Liver (tissue), 9 donors: ENCODE measurements around the gene ITGAE. TPM values are rescaled to one million over a fixed set of nuclear protein-coding genes. Genes with fewer than 3 reads are reported as not detected.

Experiments used
- DNase-seq: peaks from one replicate; pipeline ENCODE4 v3.0.0-alpha.2; 2017; ENCODE audit warnings: low spot score
- H3K27ac ChIP-seq, 2 donors: one replicate each; pipeline ENCODE4 v1.7.0; 2013; ENCODE audit warnings: inconsistent platforms in 2 of 2, low read length in 2 of 2, control low read depth in 1 of 2, low read depth in 1 of 2, mild to moderate bottlenecking in 1 of 2
- H3K27me3 ChIP-seq, 4 donors: one replicate each; pipeline versions ENCODE4 v1.6.1 to v1.7.0; 2013; ENCODE audit warnings: low read length in 3 of 4, inconsistent platforms in 1 of 4, mild to moderate bottlenecking in 1 of 4, moderate library complexity in 1 of 4; ENCODE audit not compliant: control insufficient read depth in 4 of 4, insufficient read depth in 4 of 4
- H3K36me3 ChIP-seq, 4 donors: one replicate each; pipeline versions ENCODE4 v1.6.1 to v1.7.0; 2013; ENCODE audit warnings: low read length in 3 of 4, mild to moderate bottlenecking in 3 of 4, low read depth in 1 of 4, moderate library complexity in 1 of 4; ENCODE audit not compliant: control insufficient read depth in 4 of 4, insufficient read depth in 3 of 4
- H3K4me1 ChIP-seq, 4 donors: one replicate each; pipeline versions ENCODE4 v1.6.1 to v1.7.0; 2013; ENCODE audit warnings: low read length in 3 of 4, mild to moderate bottlenecking in 3 of 4, moderate library complexity in 1 of 4; ENCODE audit not compliant: control insufficient read depth in 4 of 4, insufficient read depth in 4 of 4
- H3K4me3 ChIP-seq, 3 donors: one replicate each; pipeline versions ENCODE4 v1.6.1 to v1.7.0; 2013; ENCODE audit warnings: low read length in 3 of 3, control low read depth in 1 of 3, low read depth in 1 of 3, mild to moderate bottlenecking in 1 of 3
- H3K9ac ChIP-seq, 2 donors: one replicate each; pipeline ENCODE4 v1.7.0; 2013; ENCODE audit warnings: low read length in 2 of 2, mild to moderate bottlenecking in 2 of 2, moderate library complexity in 2 of 2, control low read depth in 1 of 2, low read depth in 1 of 2
- H3K9me3 ChIP-seq, 4 donors: one replicate each; pipeline versions ENCODE4 v1.6.1 to v1.7.0; 2013; ENCODE audit warnings: low read length in 3 of 4; ENCODE audit not compliant: control insufficient read depth in 4 of 4
- EGR1 ChIP-seq, 2 donors: IDR thresholded peaks; 2 replicates each; pipeline ENCODE4 v1.6.1; 2016 to 2018; ENCODE audit warnings: antibody characterized with exemption in 2 of 2, low read depth in 2 of 2
- FOXA1 ChIP-seq: IDR thresholded peaks from 2 replicates; pipeline ENCODE4 v1.6.1; 2016; ENCODE audit warnings: antibody characterized with exemption
- FOXA2 ChIP-seq: IDR thresholded peaks from 2 replicates; pipeline ENCODE4 v1.6.1; 2016; ENCODE audit warnings: antibody characterized with exemption
- GABPA ChIP-seq, 2 donors: IDR thresholded peaks in 1 of 2; conservative IDR thresholded peaks in 1 of 2; 2 replicates each; pipeline ENCODE4 v1.6.1; 2016; ENCODE audit warnings: antibody characterized with exemption in 2 of 2, mild to moderate bottlenecking in 1 of 2, moderate library complexity in 1 of 2
- HNF4A ChIP-seq, 2 donors: conservative IDR thresholded peaks; 2 replicates each; pipeline ENCODE4 v1.6.1; 2016; ENCODE audit warnings: antibody characterized with exemption in 2 of 2, mild to moderate bottlenecking in 2 of 2
- HNF4G ChIP-seq: IDR thresholded peaks from 2 replicates; pipeline ENCODE4 v1.6.1; 2016; ENCODE audit warnings: antibody characterized with exemption
- JUND ChIP-seq, 2 donors: IDR thresholded peaks; 2 replicates each; pipeline ENCODE4 v1.6.1; 2016; ENCODE audit warnings: antibody characterized with exemption in 2 of 2
- NR2F2 ChIP-seq: IDR thresholded peaks from 2 replicates; pipeline ENCODE4 v1.6.1; 2016; ENCODE audit warnings: antibody characterized with exemption
- RAD21 ChIP-seq, 2 donors: IDR thresholded peaks; 2 replicates each; pipeline ENCODE4 v1.6.1; 2016; ENCODE audit warnings: antibody characterized with exemption in 2 of 2, mild to moderate bottlenecking in 2 of 2
- RXRA ChIP-seq, 2 donors: IDR thresholded peaks; 2 replicates each; pipeline ENCODE4 v1.6.1; 2017 to 2018; ENCODE audit warnings: antibody characterized with exemption in 2 of 2, mild to moderate bottlenecking in 1 of 2
- SP1 ChIP-seq: IDR thresholded peaks from 2 replicates; pipeline ENCODE4 v1.6.1; 2018; ENCODE audit warnings: antibody characterized with exemption, mild to moderate bottlenecking
- TAF1 ChIP-seq: conservative IDR thresholded peaks from 2 replicates; pipeline ENCODE4 v1.6.1; 2016; ENCODE audit warnings: antibody characterized with exemption, mild to moderate bottlenecking
- YY1 ChIP-seq: IDR thresholded peaks from 2 replicates; pipeline ENCODE4 v1.6.1; 2016; ENCODE audit warnings: antibody characterized with exemption, mild to moderate bottlenecking
- WGBS: extraction: QIAGEN DNeasy Blood & Tissue Kit; methylation state at CpG from one replicate; pipeline ENCODE4 v1.1.7; 2013; 5-methylcytosine and 5-hydroxymethylcytosine counted together
- polyA plus RNA-seq, 2 donors: library from polyadenylated mRNA; stranded (reverse) in 1 of 2; unstranded in 1 of 2; fragments of 200-250 nt in 1 of 2; fragments of >200 nt in 1 of 2; fragmentation: Nextera tagmentation in 1 of 2; extraction: Ambion mirVana in 1 of 2; gene quantifications; one replicate each; pipeline versions ENCODE4 v1.2.1 to v1.2.3, GENCODE V29; 2013 to 2015
- total RNA-seq, 2 donors: library from RNA; depleted of rRNA; stranded (reverse); fragments of >200 nt; gene quantifications; one replicate each; pipeline ENCODE4 v1.2.3, GENCODE V29; 2014
- TF ChIP-seq, protein P1 (sequence below): IDR thresholded peaks from 2 replicates; pipeline ENCODE4 v1.6.1; 2016; ENCODE audit warnings: antibody characterized with exemption, mild to moderate bottlenecking
- TF ChIP-seq, protein P2 (sequence below): IDR thresholded peaks from 2 replicates; pipeline ENCODE4 v1.6.1; 2016; ENCODE audit warnings: antibody characterized with exemption
- TF ChIP-seq, protein P3 (sequence below): IDR thresholded peaks from 2 replicates; pipeline ENCODE4 v1.6.1; 2016; ENCODE audit warnings: antibody characterized with exemption
- TF ChIP-seq, protein P4 (sequence below): IDR thresholded peaks from 2 replicates; pipeline ENCODE4 v1.6.1; 2016; ENCODE audit warnings: antibody characterized with exemption
- TF ChIP-seq, protein P5 (sequence below): fragments of 150-350 bp; IDR thresholded peaks from 2 replicates; pipeline ENCODE4 v1.5.1; 2017; ENCODE audit warnings: improper control_type of control experiment, low read depth, low read length; ENCODE audit not compliant: missing input control
- donor health status: healthy.
- donor health status: healthy.
- donor health status: healthy.
- donor health status: healthy.
- donor health status: healthy.

ITGAE gene
- total and polyA plus RNA-seq, 4 donors: 6.5 to 17.7 (median 12.1) TPM

DNA sequence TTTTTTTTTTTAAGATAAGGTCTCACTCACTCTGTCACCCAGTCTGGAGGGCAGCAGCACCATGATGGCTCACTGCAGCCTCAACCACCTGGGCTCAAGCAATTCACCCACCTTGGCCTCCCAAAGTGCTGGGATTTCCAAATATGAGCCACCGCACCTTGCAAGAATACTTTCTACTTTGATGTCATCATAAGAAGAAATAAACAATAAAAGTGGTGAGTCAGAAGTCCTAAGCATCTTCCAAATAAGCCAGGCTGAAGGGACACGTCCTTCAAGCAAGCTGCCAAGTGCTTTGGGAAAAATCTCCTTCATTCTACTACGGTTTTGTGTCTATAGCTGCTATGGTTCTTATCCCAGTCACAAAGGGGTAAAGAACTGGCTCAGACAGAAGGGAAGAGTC lies 57.0 kb downstream of the ITGAE start:
- H3K4me1 ChIP-seq: no peaks in the 10 kb centered on the region
- WGBS: 75% methylated on average over 3 of the region's 3 CpGs
- H3K9me3 ChIP-seq: no peaks in the 10 kb centered on the region
- TF ChIP-seq FOXA2 (no peak), RXRA (IDR thresholded peaks at IDR 0.05) (no peak), RAD21 (IDR thresholded peaks at IDR 0.05) (no peak), HNF4A (conservative IDR thresholded peaks at IDR 0.05) (no peak), NR2F2 (no peak), FOXA1 (no peak), SP1 (no peak), EGR1 (IDR thresholded peaks at IDR 0.05; ENCODE audit: low read depth in 2 of 2) (no peak), GABPA (IDR thresholded peaks at IDR 0.05 in 1 of 2, conservative IDR thresholded peaks at IDR 0.05 in 1 of 2) (no peak), YY1 (no peak), JUND (IDR thresholded peaks at IDR 0.05) (no peak), HNF4G (no peak), TAF1 (no peak)
- TF ChIP-seq, protein P1, sequence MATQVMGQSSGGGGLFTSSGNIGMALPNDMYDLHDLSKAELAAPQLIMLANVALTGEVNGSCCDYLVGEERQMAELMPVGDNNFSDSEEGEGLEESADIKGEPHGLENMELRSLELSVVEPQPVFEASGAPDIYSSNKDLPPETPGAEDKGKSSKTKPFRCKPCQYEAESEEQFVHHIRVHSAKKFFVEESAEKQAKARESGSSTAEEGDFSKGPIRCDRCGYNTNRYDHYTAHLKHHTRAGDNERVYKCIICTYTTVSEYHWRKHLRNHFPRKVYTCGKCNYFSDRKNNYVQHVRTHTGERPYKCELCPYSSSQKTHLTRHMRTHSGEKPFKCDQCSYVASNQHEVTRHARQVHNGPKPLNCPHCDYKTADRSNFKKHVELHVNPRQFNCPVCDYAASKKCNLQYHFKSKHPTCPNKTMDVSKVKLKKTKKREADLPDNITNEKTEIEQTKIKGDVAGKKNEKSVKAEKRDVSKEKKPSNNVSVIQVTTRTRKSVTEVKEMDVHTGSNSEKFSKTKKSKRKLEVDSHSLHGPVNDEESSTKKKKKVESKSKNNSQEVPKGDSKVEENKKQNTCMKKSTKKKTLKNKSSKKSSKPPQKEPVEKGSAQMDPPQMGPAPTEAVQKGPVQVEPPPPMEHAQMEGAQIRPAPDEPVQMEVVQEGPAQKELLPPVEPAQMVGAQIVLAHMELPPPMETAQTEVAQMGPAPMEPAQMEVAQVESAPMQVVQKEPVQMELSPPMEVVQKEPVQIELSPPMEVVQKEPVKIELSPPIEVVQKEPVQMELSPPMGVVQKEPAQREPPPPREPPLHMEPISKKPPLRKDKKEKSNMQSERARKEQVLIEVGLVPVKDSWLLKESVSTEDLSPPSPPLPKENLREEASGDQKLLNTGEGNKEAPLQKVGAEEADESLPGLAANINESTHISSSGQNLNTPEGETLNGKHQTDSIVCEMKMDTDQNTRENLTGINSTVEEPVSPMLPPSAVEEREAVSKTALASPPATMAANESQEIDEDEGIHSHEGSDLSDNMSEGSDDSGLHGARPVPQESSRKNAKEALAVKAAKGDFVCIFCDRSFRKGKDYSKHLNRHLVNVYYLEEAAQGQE: no peak
- TF ChIP-seq, protein P2, sequence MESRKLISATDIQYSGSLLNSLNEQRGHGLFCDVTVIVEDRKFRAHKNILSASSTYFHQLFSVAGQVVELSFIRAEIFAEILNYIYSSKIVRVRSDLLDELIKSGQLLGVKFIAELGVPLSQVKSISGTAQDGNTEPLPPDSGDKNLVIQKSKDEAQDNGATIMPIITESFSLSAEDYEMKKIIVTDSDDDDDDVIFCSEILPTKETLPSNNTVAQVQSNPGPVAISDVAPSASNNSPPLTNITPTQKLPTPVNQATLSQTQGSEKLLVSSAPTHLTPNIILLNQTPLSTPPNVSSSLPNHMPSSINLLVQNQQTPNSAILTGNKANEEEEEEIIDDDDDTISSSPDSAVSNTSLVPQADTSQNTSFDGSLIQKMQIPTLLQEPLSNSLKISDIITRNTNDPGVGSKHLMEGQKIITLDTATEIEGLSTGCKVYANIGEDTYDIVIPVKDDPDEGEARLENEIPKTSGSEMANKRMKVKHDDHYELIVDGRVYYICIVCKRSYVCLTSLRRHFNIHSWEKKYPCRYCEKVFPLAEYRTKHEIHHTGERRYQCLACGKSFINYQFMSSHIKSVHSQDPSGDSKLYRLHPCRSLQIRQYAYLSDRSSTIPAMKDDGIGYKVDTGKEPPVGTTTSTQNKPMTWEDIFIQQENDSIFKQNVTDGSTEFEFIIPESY: no peak
- TF ChIP-seq, protein P3, sequence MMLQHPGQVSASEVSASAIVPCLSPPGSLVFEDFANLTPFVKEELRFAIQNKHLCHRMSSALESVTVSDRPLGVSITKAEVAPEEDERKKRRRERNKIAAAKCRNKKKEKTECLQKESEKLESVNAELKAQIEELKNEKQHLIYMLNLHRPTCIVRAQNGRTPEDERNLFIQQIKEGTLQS: no peak
- TF ChIP-seq, protein P4, sequence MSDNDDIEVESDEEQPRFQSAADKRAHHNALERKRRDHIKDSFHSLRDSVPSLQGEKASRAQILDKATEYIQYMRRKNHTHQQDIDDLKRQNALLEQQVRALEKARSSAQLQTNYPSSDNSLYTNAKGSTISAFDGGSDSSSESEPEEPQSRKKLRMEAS: no peak
- TF ChIP-seq, protein P5, sequence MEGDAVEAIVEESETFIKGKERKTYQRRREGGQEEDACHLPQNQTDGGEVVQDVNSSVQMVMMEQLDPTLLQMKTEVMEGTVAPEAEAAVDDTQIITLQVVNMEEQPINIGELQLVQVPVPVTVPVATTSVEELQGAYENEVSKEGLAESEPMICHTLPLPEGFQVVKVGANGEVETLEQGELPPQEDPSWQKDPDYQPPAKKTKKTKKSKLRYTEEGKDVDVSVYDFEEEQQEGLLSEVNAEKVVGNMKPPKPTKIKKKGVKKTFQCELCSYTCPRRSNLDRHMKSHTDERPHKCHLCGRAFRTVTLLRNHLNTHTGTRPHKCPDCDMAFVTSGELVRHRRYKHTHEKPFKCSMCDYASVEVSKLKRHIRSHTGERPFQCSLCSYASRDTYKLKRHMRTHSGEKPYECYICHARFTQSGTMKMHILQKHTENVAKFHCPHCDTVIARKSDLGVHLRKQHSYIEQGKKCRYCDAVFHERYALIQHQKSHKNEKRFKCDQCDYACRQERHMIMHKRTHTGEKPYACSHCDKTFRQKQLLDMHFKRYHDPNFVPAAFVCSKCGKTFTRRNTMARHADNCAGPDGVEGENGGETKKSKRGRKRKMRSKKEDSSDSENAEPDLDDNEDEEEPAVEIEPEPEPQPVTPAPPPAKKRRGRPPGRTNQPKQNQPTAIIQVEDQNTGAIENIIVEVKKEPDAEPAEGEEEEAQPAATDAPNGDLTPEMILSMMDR: no peak
- no peak overlapping the region for H3K4me3 ChIP-seq
- H3K9ac ChIP-seq: no peak overlapping the region
- H3K27me3 ChIP-seq: no peaks in the 10 kb centered on the region
- H3K36me3 ChIP-seq: no peaks in the 10 kb centered on the region
- DNase-seq: no peak
- H3K27ac ChIP-seq: no peak overlapping the region
